GM13976 (cell line): ENCODE data around the gene PRKG1.

ENCODE experiments used
- DNase-seq: peaks from one replicate; pipeline ENCODE4 v3.0.0; 2012; ENCODE audit warnings: low spot score
- CTCF ChIP-seq: IDR thresholded peaks from 2 replicates; pipeline ENCODE4 v1.5.1; 2012; ENCODE audit warnings: borderline replicate concordance, mild to moderate bottlenecking; ENCODE audit not compliant: insufficient read depth; ENCODE audit errors: extremely low read depth, missing control alignments, control extremely low read depth
- in situ Hi-C: fragments of 300-500 bp; cut with MboI; formaldehyde crosslinking; loops from one replicate; pipeline ENCODE4 v1.12.0; 2022; ENCODE audit warnings: low sequenced_read_pairs, mixed read lengths, inconsistent platforms; ENCODE audit not compliant: unreplicated experiment

PRKG1 gene

GRCh38 chr10:51897560-51897959, 823.3 kb downstream of the PRKG1 start:
- DNase-seq = no peak
- in situ Hi-C loops = no loop called here
- no peak for TF ChIP-seq CTCF

DNA sequence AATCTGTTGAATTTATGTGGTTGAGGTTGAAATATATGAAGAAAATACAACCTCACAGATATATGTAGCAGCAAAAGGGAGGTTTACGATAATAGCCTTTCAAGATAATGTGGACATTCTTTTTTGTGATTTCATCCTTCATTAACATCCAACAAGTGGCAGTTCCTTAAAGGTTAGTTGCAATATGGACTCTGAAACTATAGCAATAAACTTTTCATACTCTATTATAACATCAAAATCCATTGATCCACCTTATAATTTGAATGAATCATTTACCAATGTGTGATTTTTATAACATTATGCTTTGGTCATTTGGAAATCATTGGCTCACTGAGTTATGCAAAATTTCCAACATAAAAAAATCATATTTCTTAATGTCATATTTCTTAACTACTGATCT, 825.9 kb downstream of the PRKG1 start:
- no peak for TF ChIP-seq CTCF
- no peak for DNase-seq
- in situ Hi-C loops = no loop called here

DNA sequence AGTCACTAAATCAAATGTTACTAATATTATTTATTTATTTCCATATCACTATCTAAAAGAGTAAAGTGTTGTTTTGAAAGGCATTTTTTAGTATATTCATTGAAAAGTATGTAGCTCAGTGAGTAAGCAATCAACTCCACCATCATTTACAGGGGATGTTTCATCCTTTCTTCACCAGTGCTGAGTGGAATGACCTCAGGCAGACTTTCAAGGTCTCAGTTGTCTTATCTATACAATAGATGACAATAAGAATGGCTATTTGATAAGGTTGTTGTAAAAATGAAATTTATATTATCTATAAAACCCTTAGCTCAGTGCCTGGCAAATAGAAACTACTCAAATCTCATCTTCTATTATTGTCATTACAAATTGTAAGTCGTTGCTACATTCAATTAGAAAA, 829.4 kb downstream of the PRKG1 start:
- in situ Hi-C loops = no loop called here
- DNase-seq = no peak
- no peak for TF ChIP-seq CTCF

DNA sequence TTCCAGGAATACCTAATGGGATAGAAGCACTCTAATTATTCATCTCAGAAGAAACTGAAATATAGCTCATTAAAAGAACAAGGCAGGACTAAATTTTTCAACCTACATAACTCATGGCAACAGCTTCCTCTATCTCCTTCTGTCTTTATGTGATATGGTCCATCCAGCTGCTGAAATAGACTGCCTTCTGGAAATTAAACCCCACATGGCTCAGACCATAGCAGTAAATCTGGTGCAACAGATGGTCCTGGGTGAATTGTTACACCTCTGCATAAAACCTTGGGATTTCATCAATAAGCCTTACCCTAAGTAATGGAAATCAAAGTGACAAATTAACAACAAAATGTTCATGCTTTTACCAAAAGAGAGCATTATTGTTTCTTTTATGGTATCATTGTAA, 830.7 kb downstream of the PRKG1 start:
- no peak for DNase-seq
- in situ Hi-C loops = no loop called here
- TF ChIP-seq CTCF = no peak

GRCh38 chr10:51907361-51907760, 833.1 kb downstream of the PRKG1 start:
- in situ Hi-C loops = no loop called here
- no peak for TF ChIP-seq CTCF
- no peak for DNase-seq

DNA sequence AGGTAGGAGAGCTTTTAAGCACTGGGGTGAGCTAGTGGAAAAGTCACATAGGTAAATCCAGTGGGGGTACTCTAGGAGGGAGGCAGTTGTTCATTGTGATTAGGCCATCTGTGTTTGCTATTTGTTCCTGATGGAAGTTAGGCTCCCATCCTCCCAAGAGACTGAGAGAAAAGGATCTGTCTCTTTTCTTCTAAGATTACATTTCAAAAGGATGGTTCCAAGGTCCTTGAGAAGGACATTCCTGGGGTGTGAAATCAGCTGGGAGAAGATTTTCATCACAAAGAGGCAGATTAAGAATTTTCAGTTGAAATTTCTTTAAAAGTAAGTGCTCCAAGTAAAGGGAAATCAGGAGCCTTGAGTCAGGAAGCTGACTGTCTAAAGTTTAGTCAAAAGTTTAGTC, 835.9 kb downstream of the PRKG1 start:
- in situ Hi-C loops = no loop called here
- TF ChIP-seq CTCF = no peak
- no peak for DNase-seq

- TF ChIP-seq CTCF = no peak
- DNase-seq = no peak
- in situ Hi-C loops = no loop called here
Measured at GRCh38 chr10:51910596-51910995, 836.3 kb downstream of the PRKG1 start.
